HCT116 (cell line): ENCODE measurements around the gene SLC44A4. TPM values are rescaled to one million over a fixed set of nuclear protein-coding genes. Genes with fewer than 3 reads are reported as not detected.
A peak's percentile ranks its signal among the peaks of the same experiment; 100 is the strongest.
"Not testable (repeated sequence)": the region's sequence is repeated elsewhere in the genome, so short reads cannot be mapped to it uniquely, and the experiment has no call there.

ENCODE experiments used
- ATAC-seq: fragments of 200-7000 bp; cut with Tn5 transposase; 2 replicates; pipeline ENCODE4 v1.9.1; 2020; ENCODE audit warnings: mild to moderate bottlenecking, moderate library complexity
- BruUV-seq: library from RNA; stranded (reverse); fragments of 400-500 nt; replicated peaks from 2 replicates; lab custom pipeline; 2021; lab: Mats Ljungman, UMichigan
- CTCF ChIA-PET: fragments of 300-600 bp; sonication (Branson Sonifier 250); formaldehyde crosslinking; loops from one replicate; lab custom pipeline; 2021; ENCODE audit warnings: antibody characterized with exemption; lab: Charles Lee
- POLR2A ChIA-PET: fragments of 300-600, 350-600 bp; sonication (Branson Sonifier 250); formaldehyde crosslinking; loops from one replicate; lab custom pipeline; 2021; ENCODE audit warnings: antibody characterized with exemption; lab: Charles Lee
- RAD21 ChIA-PET, 2 experiments: fragments of 300-600 bp; sonication (Branson Sonifier 250); formaldehyde crosslinking; loops; one replicate each; lab custom pipeline; 2023; ENCODE audit warnings: low total read pairs in 2 of 2; ENCODE audit not compliant: uncharacterized antibody in 2 of 2, unreplicated experiment in 2 of 2, low non-redundant PET in 1 of 2; lab: Charles Lee
- DNase-seq: peaks from one replicate; pipeline ENCODE4 v3.0.0-alpha.2; 2010; ENCODE audit warnings: low read depth, low spot score
- H2AFZ ChIP-seq: fragments of 200-600 bp; shearing (Covaris generic), sonication (generic); 2 replicates; pipeline ENCODE4 v1.6.1; 2017; ENCODE audit warnings: low read depth, mixed run types, mixed read lengths, antibody characterized with exemption, low read length; ENCODE audit not compliant: poor library complexity, severe bottlenecking
- H3K27ac ChIP-seq: 2 replicates; pipeline ENCODE4 v1.5.1; 2012; ENCODE audit warnings: low read depth, low read length
- H3K27me3 ChIP-seq: fragments of 200-600 bp; sonication (generic); 2 replicates; pipeline ENCODE4 v1.6.1; 2016; ENCODE audit warnings: mixed run types, low read length, mixed read lengths; ENCODE audit not compliant: insufficient read depth
- H3K36me3 ChIP-seq, 2 experiments: fragments of 200-500 bp in 1 of 2; fragments of 200-600 bp in 1 of 2; sonication (Bioruptor generic) in 1 of 2; sonication (generic) in 1 of 2; 2 replicates each; pipeline versions ENCODE4 v1.5.1 to v1.6.1; 2014 to 2016; ENCODE audit warnings: low read length in 2 of 2, inconsistent platforms in 1 of 2, mixed read lengths in 1 of 2, mixed run types in 1 of 2; ENCODE audit not compliant: insufficient read depth in 2 of 2, control insufficient read depth in 1 of 2
- H3K4me1 ChIP-seq, 2 experiments: fragments of 200-600 bp in 1 of 2; sonication (generic) in 1 of 2; 2 replicates each; pipeline versions ENCODE4 v1.5.1 to v1.6.1; 2012 to 2017; ENCODE audit warnings: low read length in 2 of 2, inconsistent platforms in 1 of 2, mild to moderate bottlenecking in 1 of 2, mixed read lengths in 1 of 2, mixed run types in 1 of 2, moderate library complexity in 1 of 2; ENCODE audit not compliant: insufficient read depth in 2 of 2, control insufficient read depth in 1 of 2
- H3K4me2 ChIP-seq: fragments of 200-600 bp; sonication (generic); 2 replicates; pipeline ENCODE4 v1.6.1; 2017; ENCODE audit warnings: mixed run types, low read length, mixed read lengths
- H3K4me3 ChIP-seq, 2 experiments: fragments of 200-600 bp in 1 of 2; sonication (generic) in 1 of 2; replicated peaks in 1 of 2; 2 replicates each; pipeline ENCODE4 v1.5.1; 2011 to 2016; ENCODE audit warnings: low read length in 2 of 2, control low read depth in 1 of 2, low read depth in 1 of 2, mild to moderate bottlenecking in 1 of 2, mixed read lengths in 1 of 2, mixed run types in 1 of 2
- H3K79me2 ChIP-seq: fragments of 200-600 bp; sonication (generic); 2 replicates; pipeline ENCODE4 v1.6.1; 2017; ENCODE audit warnings: mild to moderate bottlenecking, mixed run types, low read length, moderate library complexity, mixed read lengths; ENCODE audit not compliant: insufficient read depth
- H3K9ac ChIP-seq: fragments of 200-600 bp; sonication (generic); 2 replicates; pipeline ENCODE4 v1.6.1; 2016; ENCODE audit warnings: low read length, mixed read lengths
- H3K9me2 ChIP-seq: fragments of 200-600 bp; sonication (generic), shearing (Covaris generic); 2 replicates; pipeline ENCODE4 v1.6.1; 2017; ENCODE audit warnings: mixed run types, mild to moderate bottlenecking, moderate library complexity; ENCODE audit not compliant: insufficient read depth
- H3K9me3 ChIP-seq, 2 experiments: fragments of 200-500 bp in 1 of 2; fragments of 200-600 bp in 1 of 2; sonication (Bioruptor generic) in 1 of 2; sonication (generic) in 1 of 2; 2 replicates each; pipeline ENCODE4 v1.6.1; 2014 to 2017; ENCODE audit warnings: low read length in 2 of 2, mixed read lengths in 2 of 2, inconsistent platforms in 1 of 2, low read depth in 1 of 2, mild to moderate bottlenecking in 1 of 2, mixed run types in 1 of 2, moderate library complexity in 1 of 2; ENCODE audit not compliant: control insufficient read depth in 1 of 2, insufficient read depth in 1 of 2
- H4K20me1 ChIP-seq: fragments of 200-600 bp; sonication (generic), shearing (Covaris generic); 2 replicates; pipeline ENCODE4 v1.6.1; 2017; ENCODE audit warnings: mixed run types, mild to moderate bottlenecking, moderate library complexity; ENCODE audit not compliant: insufficient read depth
- EGR1 ChIP-seq: IDR thresholded peaks from 2 replicates; pipeline ENCODE4 v1.6.1; 2012; ENCODE audit warnings: low read depth
- MAX ChIP-seq: IDR thresholded peaks from 2 replicates; pipeline ENCODE4 v1.6.1; 2012
- RAD21 ChIP-seq: IDR thresholded peaks from 2 replicates; pipeline ENCODE4 v1.6.1; 2012; ENCODE audit warnings: low read depth, mild to moderate bottlenecking
- ZBTB33 ChIP-seq: IDR thresholded peaks from 2 replicates; pipeline ENCODE4 v1.6.1; 2011; ENCODE audit warnings: mild to moderate bottlenecking, low read length, moderate library complexity; ENCODE audit not compliant: insufficient replicate concordance; ENCODE audit errors: extremely low read depth
- intact Hi-C: fragments of 100-400 bp; cut with micrococcal nuclease; formaldehyde crosslinking; loops from 2 replicates; pipeline ENCODE4 v1.10.0; 2022
- total RNA-seq: library from RNA; stranded (reverse); gene quantifications from one replicate; pipeline ENCODE4 v1.2.1, GENCODE V29; 2021; ENCODE audit not compliant: unreplicated experiment

Gene SLC44A4
- total RNA-seq, 1 experiment from 2014 or later, result 0.74 TPM

GRCh38 chr6:31825553-31825952 lies 53.2 kb downstream of the SLC44A4 start (continued):
- TF ChIP-seq ZBTB33 (no peak), EGR1 (no peak), MAX (no peak), RAD21 (no peak)

GRCh38 chr6:31823592-31824196 lies 55.1 kb downstream of the SLC44A4 start:
- Histone ChIP-seq H3K9ac (peak overlapping the region; percentile 30; the same call in 1 of the 2 replicates), H3K4me1 (peaks cover 55 to 69% of the 10 kb centered on the region in 2 experiments), H3K4me2 (peak overlapping the region; percentile 77), H3K27ac (peak overlapping the region; percentile 94)
- intact Hi-C loops, H4K20me1 ChIP-seq, H3K9me2 ChIP-seq, ATAC-seq, H3K36me3 ChIP-seq, RAD21 ChIA-PET, BruUV-seq, DNase-seq, H2AFZ ChIP-seq, H3K9me3 ChIP-seq, H3K27me3 ChIP-seq, H3K4me3 ChIP-seq, H3K79me2 ChIP-seq, CTCF ChIA-PET: not testable (repeated sequence)
- POLR2A ChIA-PET, result interaction anchor here (2.0 to 4.9 kb wide), 2 partner anchors 16 to 85 kb away, joined by 5 to 19 read pairs; partner anchors contain the start of genes LSM2 and MSH5
